ACC112 (cell line): Measurements from ENCODE around the gene SASH3.
A peak's percentile ranks its signal among the peaks of the same experiment; 100 is the strongest.

Experiments
- H2AFZ ChIP-seq: fragments of 200-600 bp; sonication (generic); one replicate; pipeline ENCODE4 v1.6.0; 2017; ENCODE audit warnings: antibody characterized with exemption, low read length; ENCODE audit not compliant: unreplicated experiment
- H3K27ac ChIP-seq: fragments of 200-600 bp; sonication (generic); 2 replicates; pipeline ENCODE4 v1.5.1; 2014; ENCODE audit warnings: low read depth, mild to moderate bottlenecking, antibody characterized with exemption, low read length, moderate library complexity
- H3K27me3 ChIP-seq: fragments of 200-600 bp; sonication (generic); 2 replicates; pipeline ENCODE4 v1.6.1; 2014; ENCODE audit warnings: mild to moderate bottlenecking, antibody characterized with exemption, low read length, moderate library complexity, mixed read lengths; ENCODE audit not compliant: insufficient read depth
- H3K36me3 ChIP-seq: fragments of 200-600 bp; sonication (generic); 2 replicates; pipeline ENCODE4 v1.6.1; 2016; ENCODE audit warnings: mild to moderate bottlenecking, antibody characterized with exemption, low read length, moderate library complexity, mixed read lengths; ENCODE audit not compliant: insufficient read depth
- H3K4me1 ChIP-seq: fragments of 200-600 bp; sonication (generic); one replicate; pipeline ENCODE4 v1.6.1; 2016; ENCODE audit warnings: low read length, mixed read lengths; ENCODE audit not compliant: insufficient read depth, unreplicated experiment, control insufficient read depth
- H3K4me3 ChIP-seq: fragments of 200-600 bp; sonication (generic); 2 replicates; pipeline ENCODE4 v1.5.1; 2014; ENCODE audit warnings: mild to moderate bottlenecking, low read depth, low read length
- H3K79me2 ChIP-seq: fragments of 200-600 bp; sonication (generic); one replicate; pipeline ENCODE4 v1.6.0; 2016; ENCODE audit warnings: low read length; ENCODE audit not compliant: control insufficient read depth, unreplicated experiment, insufficient read depth

SASH3 gene

GRCh38 chrX:129842510-129843208, 62.9 kb downstream of the SASH3 start:
- peaks cover 32% of the 10 kb centered on the region for H3K79me2 ChIP-seq
- H3K4me3 ChIP-seq = peak overlapping the region; percentile 82
- peak overlapping the region; percentile 47 for H3K27ac ChIP-seq
- no peaks in the 10 kb centered on the region for H3K36me3 ChIP-seq
- no peaks in the 10 kb centered on the region for H3K4me1 ChIP-seq
- H2AFZ ChIP-seq = no peak overlapping the region
- no peaks in the 10 kb centered on the region for H3K27me3 ChIP-seq

- Histone ChIP-seq H2AFZ (no peak overlapping the region), H3K27ac (peak overlapping the region; percentile 47)
These were observed 63.4 kb downstream of the SASH3 start for GRCh38 chrX:129843209-129843458.

GRCh38 chrX:129843459-129844306, 63.9 kb downstream of the SASH3 start, which contains the start of gene ZDHHC9:
ZDHHC9 (minus strand) TSS chrX:129843886; CDS start chrX:129841945, 1,941 bp downstream.
- H3K79me2 ChIP-seq = peaks cover 30% of the 10 kb centered on the region
- H3K36me3 ChIP-seq = no peaks in the 10 kb centered on the region
- no peaks in the 10 kb centered on the region; the same call in 1 of the 2 replicates for H3K27me3 ChIP-seq
- peak within 1 kb of the TSS; percentile 47 for H3K27ac ChIP-seq
- no peaks in the 10 kb centered on the region for H3K4me1 ChIP-seq
- peak within 1 kb of the TSS; percentile 62 for H2AFZ ChIP-seq
- peak within 1 kb of the TSS; percentile 82 for H3K4me3 ChIP-seq

More at GRCh38 chrX:129843209-129843458, 63.4 kb downstream of the SASH3 start:
- Histone ChIP-seq H3K36me3 (no peaks in the 10 kb centered on the region), H3K27me3 (no peaks in the 10 kb centered on the region), H3K4me1 (no peaks in the 10 kb centered on the region), H3K4me3 (peak overlapping the region; percentile 82), H3K79me2 (peaks cover 31% of the 10 kb centered on the region)
